Activated CD8-positive, alpha-beta memory T cell treated with anti-CD3 and anti-CD28 coated beads, Interleukin-2, amount 50 U/mL, for 24 hours (primary cell): ENCODE results near the gene ERC2.
"Not testable (repeated sequence)": the region's sequence is repeated elsewhere in the genome, so short reads cannot be mapped to it uniquely, and the experiment has no call there.

ENCODE experiments used
- DNase-seq: peaks from one replicate; pipeline ENCODE4 v3.0.0-alpha.2; 2020; ENCODE audit errors: extremely low read depth

The ERC2 gene

GRCh38 chr3:56309465-56309864 lies 158.8 kb downstream of the ERC2 start:
- DNase-seq, result no peak

GRCh38 chr3:56308471-56308870 lies 159.8 kb downstream of the ERC2 start:
- DNase-seq, result no peak

GRCh38 chr3:56304069-56304468 lies 164.2 kb downstream of the ERC2 start:
- no peak for DNase-seq

- DNase-seq, result no peak
Measured at GRCh38 chr3:56303487-56303886, 164.8 kb downstream of the ERC2 start.

GRCh38 chr3:56302417-56302816 lies 165.8 kb downstream of the ERC2 start:
- DNase-seq, result no peak

- no peak for DNase-seq
Measured at GRCh38 chr3:56297281-56297840, 170.9 kb downstream of the ERC2 start.

- no peak for DNase-seq
Measured at GRCh38 chr3:56296361-56296760, 171.9 kb downstream of the ERC2 start.

GRCh38 chr3:56295161-56295560 lies 173.1 kb downstream of the ERC2 start:
- no peak for DNase-seq

- DNase-seq, result no peak
Measured at GRCh38 chr3:56294286-56294685, 174.0 kb downstream of the ERC2 start.

- DNase-seq, result no peak
Measured at GRCh38 chr3:56291953-56292352, 176.3 kb downstream of the ERC2 start.

GRCh38 chr3:56291244-56291680 lies 177.0 kb downstream of the ERC2 start:
- no peak for DNase-seq

GRCh38 chr3:56290374-56290773 lies 177.9 kb downstream of the ERC2 start:
- DNase-seq, result no peak

- no peak for DNase-seq
Measured at GRCh38 chr3:56288258-56288657, 180.0 kb downstream of the ERC2 start.

- DNase-seq, result no peak
Measured at GRCh38 chr3:56282341-56282740, 185.9 kb downstream of the ERC2 start.

- DNase-seq, result no peak
Measured at GRCh38 chr3:56277236-56277635, 191.0 kb downstream of the ERC2 start.

GRCh38 chr3:56275120-56275519 lies 193.1 kb downstream of the ERC2 start:
- no peak for DNase-seq

GRCh38 chr3:56269755-56270535 lies 198.3 kb downstream of the ERC2 start:
- no peak for DNase-seq

- no peak for DNase-seq
Measured at GRCh38 chr3:56268616-56269383, 199.5 kb downstream of the ERC2 start.

GRCh38 chr3:56261852-56262251 lies 206.4 kb downstream of the ERC2 start:
- DNase-seq, result not testable (repeated sequence)

GRCh38 chr3:56260262-56260661 lies 208.0 kb downstream of the ERC2 start:
- DNase-seq, result no peak

GRCh38 chr3:56257826-56258225 lies 210.4 kb downstream of the ERC2 start:
- DNase-seq, result no peak

- no peak for DNase-seq
Measured at GRCh38 chr3:56254835-56255234, 213.4 kb downstream of the ERC2 start.
